MM.1S (cell line): ENCODE results near the gene ANKS1B.

Experiments
- DNase-seq: peaks from one replicate; pipeline ENCODE4 v3.0.0-alpha.2; 2015
- H2AFZ ChIP-seq: fragments of 300-600 bp; sonication (generic); 2 replicates; pipeline ENCODE4 v1.6.0; 2016; ENCODE audit warnings: antibody characterized with exemption, low read length
- H3F3A ChIP-seq: fragments of 300-600 bp; sonication (generic); 2 replicates; pipeline ENCODE4 v1.6.1; 2016; ENCODE audit warnings: mild to moderate bottlenecking, antibody characterized with exemption, low read length, moderate library complexity, mixed read lengths; ENCODE audit not compliant: insufficient read depth
- H3K27ac ChIP-seq: fragments of 300-600 bp; sonication (generic); 2 replicates; pipeline ENCODE4 v1.5.1; 2016; ENCODE audit warnings: mild to moderate bottlenecking, low read length
- H3K27me3 ChIP-seq: fragments of 300-600 bp; sonication (generic); replicated peaks from 2 replicates; pipeline ENCODE4 v1.6.0; 2016; ENCODE audit warnings: low read length; ENCODE audit not compliant: insufficient read depth
- H3K36me3 ChIP-seq: fragments of 300-600 bp; sonication (generic); replicated peaks from 2 replicates; pipeline ENCODE4 v1.6.1; 2016; ENCODE audit warnings: mild to moderate bottlenecking, low read length, mixed read lengths; ENCODE audit not compliant: insufficient read depth
- H3K4me1 ChIP-seq: fragments of 300-600 bp; sonication (generic); 2 replicates; pipeline ENCODE4 v1.6.1; 2016; ENCODE audit warnings: low read length, mixed read lengths
- H3K4me2 ChIP-seq: fragments of 300-600 bp; sonication (generic); 2 replicates; pipeline ENCODE4 v1.6.0; 2016; ENCODE audit warnings: low read depth, low read length
- H3K4me3 ChIP-seq: fragments of 300-600 bp; sonication (generic); 2 replicates; pipeline ENCODE4 v1.5.1; 2016; ENCODE audit warnings: low read length, mixed read lengths
- H3K79me2 ChIP-seq: fragments of 300-600 bp; sonication (generic); 2 replicates; pipeline ENCODE4 v1.6.1; 2016; ENCODE audit warnings: mixed run types, low read length, mixed read lengths
- H3K9ac ChIP-seq: fragments of 300-600 bp; sonication (generic); 2 replicates; pipeline ENCODE4 v1.6.1; 2016; ENCODE audit warnings: low read length, mixed read lengths
- H3K9me2 ChIP-seq: fragments of 300-600 bp; sonication (generic); replicated peaks from 2 replicates; pipeline ENCODE4 v1.6.1; 2016; ENCODE audit warnings: mild to moderate bottlenecking, low read length, mixed read lengths; ENCODE audit not compliant: insufficient read depth
- H3K9me3 ChIP-seq: fragments of 300-600 bp; sonication (generic); replicated peaks from 2 replicates; pipeline ENCODE4 v1.6.1; 2016; ENCODE audit warnings: mild to moderate bottlenecking, low read length, mixed read lengths; ENCODE audit not compliant: insufficient read depth
- H4K20me1 ChIP-seq: fragments of 300-600 bp; sonication (generic); 2 replicates; pipeline ENCODE4 v1.6.1; 2016; ENCODE audit warnings: mild to moderate bottlenecking, low read length, moderate library complexity, mixed read lengths; ENCODE audit not compliant: insufficient read depth
- CTCF ChIP-seq: fragments of 300-600 bp; sonication (generic); IDR thresholded peaks from 2 replicates; pipeline ENCODE4 v1.5.1; 2016; ENCODE audit warnings: antibody characterized with exemption, low read length, mixed read lengths
- EZH2 ChIP-seq: fragments of 300-600 bp; sonication (generic); optimal IDR thresholded peaks from 2 replicates; pipeline ENCODE3; 2017; ENCODE audit warnings: low read depth, mild to moderate bottlenecking, antibody characterized with exemption, low read length, mixed read lengths
- EZH2phosphoT487 ChIP-seq: fragments of 300-600 bp; sonication (generic); IDR thresholded peaks from 2 replicates; pipeline ENCODE4 v1.6.1; 2018; ENCODE audit warnings: antibody characterized with exemption, low read length

The ANKS1B gene

GRCh38 chr12:99260456-99260996 lies 724.2 kb downstream of the ANKS1B start:
- H3K9me2 ChIP-seq, result no peaks in the 10 kb centered on the region
- H3K9me3 ChIP-seq, result no peaks in the 10 kb centered on the region
- no peaks in the 10 kb centered on the region for H3K4me1 ChIP-seq
- no peak overlapping the region for H3K4me3 ChIP-seq
- H2AFZ ChIP-seq, result no peak overlapping the region
- H3K4me2 ChIP-seq, result no peak overlapping the region
- TF ChIP-seq EZH2phosphoT487 (no peak), CTCF (no peak), EZH2 (no peak)
- H3K9ac ChIP-seq, result no peak overlapping the region
- no peak overlapping the region for H3K27ac ChIP-seq
- no peaks in the 10 kb centered on the region for H3K79me2 ChIP-seq
- H4K20me1 ChIP-seq, result no peaks in the 10 kb centered on the region
- H3K36me3 ChIP-seq, result no peaks in the 10 kb centered on the region
- H3K27me3 ChIP-seq, result no peaks in the 10 kb centered on the region
- no peak for DNase-seq
- H3F3A ChIP-seq, result no peaks in the 10 kb centered on the region

- H3K36me3 ChIP-seq, result no peaks in the 10 kb centered on the region
- no peak overlapping the region for H2AFZ ChIP-seq
- DNase-seq, result no peak
- no peaks in the 10 kb centered on the region for H3F3A ChIP-seq
- no peak overlapping the region for H3K9ac ChIP-seq
- no peaks in the 10 kb centered on the region for H4K20me1 ChIP-seq
- no peaks in the 10 kb centered on the region for H3K9me2 ChIP-seq
- no peaks in the 10 kb centered on the region for H3K79me2 ChIP-seq
- no peak overlapping the region for H3K27ac ChIP-seq
- H3K4me1 ChIP-seq, result no peaks in the 10 kb centered on the region
- no peaks in the 10 kb centered on the region for H3K27me3 ChIP-seq
- TF ChIP-seq CTCF (no peak), EZH2phosphoT487 (no peak), EZH2 (no peak)
- no peaks in the 10 kb centered on the region for H3K9me3 ChIP-seq
- no peak overlapping the region for H3K4me2 ChIP-seq
- no peak overlapping the region for H3K4me3 ChIP-seq
These were observed 725.4 kb downstream of the ANKS1B start for GRCh38 chr12:99259040-99259934.

GRCh38 chr12:99257672-99258071 lies 727.1 kb downstream of the ANKS1B start:
- Histone ChIP-seq H3K4me2 (no peak overlapping the region), H3K4me3 (no peak overlapping the region), H2AFZ (no peak overlapping the region), H3K36me3 (no peaks in the 10 kb centered on the region), H4K20me1 (no peaks in the 10 kb centered on the region), H3K9me2 (no peaks in the 10 kb centered on the region), H3F3A (no peaks in the 10 kb centered on the region), H3K9ac (no peak overlapping the region), H3K79me2 (no peaks in the 10 kb centered on the region), H3K27me3 (no peaks in the 10 kb centered on the region), H3K9me3 (no peaks in the 10 kb centered on the region), H3K4me1 (no peaks in the 10 kb centered on the region), H3K27ac (no peak overlapping the region)
- no peak for DNase-seq
- TF ChIP-seq EZH2phosphoT487, result no peak
- no peak for TF ChIP-seq CTCF
- TF ChIP-seq EZH2, result no peak
